HL-60 (cell line): Measurements from ENCODE around the gene CHI3L1.

Experiments
- DNase-seq, 2 experiments: peaks; one replicate each; pipeline ENCODE4 v3.0.0-alpha.2; 2010 to 2020; ENCODE audit warnings: low read depth in 1 of 2, low spot score in 1 of 2
- H3K27ac ChIP-seq: fragments of 250-450 bp; sonication (Bioruptor Pico); replicated peaks from 2 replicates; pipeline ENCODE4 v1.5.1; 2020; ENCODE audit warnings: mild to moderate bottlenecking, moderate library complexity
- H3K27me3 ChIP-seq: fragments of 250-450 bp; sonication (Bioruptor Pico); 2 replicates; pipeline ENCODE4 v1.5.1; 2021; ENCODE audit warnings: mild to moderate bottlenecking, moderate library complexity; ENCODE audit not compliant: insufficient read depth, poor library complexity, severe bottlenecking
- H3K4me3 ChIP-seq: replicated peaks from 2 replicates; pipeline ENCODE4 v1.5.1; 2011; ENCODE audit warnings: mild to moderate bottlenecking, control low read depth, low read length; ENCODE audit not compliant: insufficient read depth
- GABPA ChIP-seq: IDR thresholded peaks from 2 replicates; pipeline ENCODE4 v1.6.1; 2012; ENCODE audit warnings: low read depth
- POLR2AphosphoS5 ChIP-seq: IDR thresholded peaks from 2 replicates; pipeline ENCODE4 v1.6.1; 2012; ENCODE audit warnings: low read depth
- SPI1 ChIP-seq: IDR thresholded peaks from 2 replicates; pipeline ENCODE4 v1.6.1; 2012; ENCODE audit warnings: low read depth, mild to moderate bottlenecking, borderline replicate concordance
- TF ChIP-seq, protein P1 (sequence below): IDR thresholded peaks from one replicate; pipeline ENCODE4 v1.5.1; 2011; ENCODE audit warnings: low read length, control low read depth, inconsistent platforms; ENCODE audit not compliant: insufficient read depth
- TF ChIP-seq, protein P2 (sequence below): IDR thresholded peaks from 2 replicates; pipeline ENCODE4 v1.6.1; 2012; ENCODE audit warnings: low read depth; ENCODE audit not compliant: insufficient replicate concordance

The CHI3L1 gene

DNA sequence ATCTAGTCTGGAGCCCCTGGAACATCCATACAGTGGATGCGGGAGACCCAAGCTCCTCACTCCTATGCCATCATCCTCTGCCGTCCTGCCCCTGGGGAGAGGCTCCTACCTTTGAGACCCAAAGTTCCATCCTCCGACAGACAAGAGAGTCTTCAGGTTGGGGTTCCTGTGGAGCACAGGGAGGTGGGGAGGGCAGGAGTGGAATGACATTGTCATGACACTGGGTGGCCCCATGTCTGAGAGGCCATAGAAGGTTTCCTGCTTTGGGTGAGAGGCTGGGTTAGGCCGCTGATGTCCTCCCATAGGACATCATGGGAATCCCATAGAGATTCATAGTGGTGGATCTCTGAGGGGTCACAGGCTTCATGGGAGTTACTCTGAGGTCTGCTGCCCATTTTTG lies 2.0 kb downstream of the CHI3L1 start:
- DNase-seq = no peak
- Histone ChIP-seq H3K27me3 (no peaks in the 10 kb centered on the region), H3K27ac (no peak overlapping the region), H3K4me3 (peak overlapping the region; percentile 66)
- no peak for TF ChIP-seq SPI1

- Histone ChIP-seq H3K27me3 (no peaks in the 10 kb centered on the region), H3K27ac (no peak overlapping the region), H3K4me3 (no peak overlapping the region)
- TF ChIP-seq, protein P1, sequence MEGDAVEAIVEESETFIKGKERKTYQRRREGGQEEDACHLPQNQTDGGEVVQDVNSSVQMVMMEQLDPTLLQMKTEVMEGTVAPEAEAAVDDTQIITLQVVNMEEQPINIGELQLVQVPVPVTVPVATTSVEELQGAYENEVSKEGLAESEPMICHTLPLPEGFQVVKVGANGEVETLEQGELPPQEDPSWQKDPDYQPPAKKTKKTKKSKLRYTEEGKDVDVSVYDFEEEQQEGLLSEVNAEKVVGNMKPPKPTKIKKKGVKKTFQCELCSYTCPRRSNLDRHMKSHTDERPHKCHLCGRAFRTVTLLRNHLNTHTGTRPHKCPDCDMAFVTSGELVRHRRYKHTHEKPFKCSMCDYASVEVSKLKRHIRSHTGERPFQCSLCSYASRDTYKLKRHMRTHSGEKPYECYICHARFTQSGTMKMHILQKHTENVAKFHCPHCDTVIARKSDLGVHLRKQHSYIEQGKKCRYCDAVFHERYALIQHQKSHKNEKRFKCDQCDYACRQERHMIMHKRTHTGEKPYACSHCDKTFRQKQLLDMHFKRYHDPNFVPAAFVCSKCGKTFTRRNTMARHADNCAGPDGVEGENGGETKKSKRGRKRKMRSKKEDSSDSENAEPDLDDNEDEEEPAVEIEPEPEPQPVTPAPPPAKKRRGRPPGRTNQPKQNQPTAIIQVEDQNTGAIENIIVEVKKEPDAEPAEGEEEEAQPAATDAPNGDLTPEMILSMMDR = no peak
- TF ChIP-seq, protein P2, sequence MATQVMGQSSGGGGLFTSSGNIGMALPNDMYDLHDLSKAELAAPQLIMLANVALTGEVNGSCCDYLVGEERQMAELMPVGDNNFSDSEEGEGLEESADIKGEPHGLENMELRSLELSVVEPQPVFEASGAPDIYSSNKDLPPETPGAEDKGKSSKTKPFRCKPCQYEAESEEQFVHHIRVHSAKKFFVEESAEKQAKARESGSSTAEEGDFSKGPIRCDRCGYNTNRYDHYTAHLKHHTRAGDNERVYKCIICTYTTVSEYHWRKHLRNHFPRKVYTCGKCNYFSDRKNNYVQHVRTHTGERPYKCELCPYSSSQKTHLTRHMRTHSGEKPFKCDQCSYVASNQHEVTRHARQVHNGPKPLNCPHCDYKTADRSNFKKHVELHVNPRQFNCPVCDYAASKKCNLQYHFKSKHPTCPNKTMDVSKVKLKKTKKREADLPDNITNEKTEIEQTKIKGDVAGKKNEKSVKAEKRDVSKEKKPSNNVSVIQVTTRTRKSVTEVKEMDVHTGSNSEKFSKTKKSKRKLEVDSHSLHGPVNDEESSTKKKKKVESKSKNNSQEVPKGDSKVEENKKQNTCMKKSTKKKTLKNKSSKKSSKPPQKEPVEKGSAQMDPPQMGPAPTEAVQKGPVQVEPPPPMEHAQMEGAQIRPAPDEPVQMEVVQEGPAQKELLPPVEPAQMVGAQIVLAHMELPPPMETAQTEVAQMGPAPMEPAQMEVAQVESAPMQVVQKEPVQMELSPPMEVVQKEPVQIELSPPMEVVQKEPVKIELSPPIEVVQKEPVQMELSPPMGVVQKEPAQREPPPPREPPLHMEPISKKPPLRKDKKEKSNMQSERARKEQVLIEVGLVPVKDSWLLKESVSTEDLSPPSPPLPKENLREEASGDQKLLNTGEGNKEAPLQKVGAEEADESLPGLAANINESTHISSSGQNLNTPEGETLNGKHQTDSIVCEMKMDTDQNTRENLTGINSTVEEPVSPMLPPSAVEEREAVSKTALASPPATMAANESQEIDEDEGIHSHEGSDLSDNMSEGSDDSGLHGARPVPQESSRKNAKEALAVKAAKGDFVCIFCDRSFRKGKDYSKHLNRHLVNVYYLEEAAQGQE = no peak
- TF ChIP-seq POLR2AphosphoS5 = no peak
- TF ChIP-seq GABPA = no peak
- TF ChIP-seq SPI1 = no peak
- DNase-seq = no peak
Observed at GRCh38 chr1:203183828-203184227, 2.7 kb downstream of the CHI3L1 start.

- DNase-seq = no peak
- no peaks in the 10 kb centered on the region for H3K27me3 ChIP-seq
- H3K4me3 ChIP-seq = no peak overlapping the region
- peak overlapping the region; percentile 26; the same call in 1 of the 2 replicates for H3K27ac ChIP-seq
- TF ChIP-seq SPI1 = peak; percentile 60; the same call in 1 of the 2 replicates
- TF ChIP-seq, protein P2 = no peak
Observed at GRCh38 chr1:203182387-203182953, 4.0 kb downstream of the CHI3L1 start.

GRCh38 chr1:203181586-203182386 lies 4.7 kb downstream of the CHI3L1 start:
- H3K27ac ChIP-seq = peak overlapping the region; percentile 26; the same call in 1 of the 2 replicates
- peak in 1 of 2 experiments; percentile 38 for DNase-seq
- TF ChIP-seq GABPA (no peak), SPI1 (no peak), POLR2AphosphoS5 (no peak)
- TF ChIP-seq, protein P1 = no peak
- TF ChIP-seq, protein P2 = no peak
- no peaks in the 10 kb centered on the region for H3K27me3 ChIP-seq
- H3K4me3 ChIP-seq = no peak overlapping the region
